Neural cell (in vitro differentiated cells): Measurements from ENCODE around the gene NSFL1C. TPM values are rescaled to one million over a fixed set of nuclear protein-coding genes. Genes with fewer than 3 reads are reported as not detected.

Experiments
- H2AFZ ChIP-seq: fragments of 200-600, 300-800 bp; sonication (generic), shearing (Covaris generic); 2 replicates; pipeline ENCODE4 v1.6.0; 2014; ENCODE audit warnings: low read depth, mild to moderate bottlenecking, antibody characterized with exemption, low read length, moderate library complexity
- H3F3A ChIP-seq: fragments of 200-600 bp; shearing (Covaris generic); 2 replicates; pipeline ENCODE4 v1.6.1; 2016; ENCODE audit warnings: mild to moderate bottlenecking, moderate library complexity, mixed read lengths, antibody characterized with exemption, low read length; ENCODE audit not compliant: insufficient read depth, poor library complexity, severe bottlenecking
- H3K27ac ChIP-seq: fragments of 200-600, 300-800 bp; sonication (generic), shearing (Covaris generic); 2 replicates; pipeline ENCODE4 v1.5.1; 2014; ENCODE audit warnings: mild to moderate bottlenecking, low read length, moderate library complexity
- H3K27me3 ChIP-seq: fragments of 300-800, 200-600 bp; sonication (generic), shearing (Covaris generic); 2 replicates; pipeline ENCODE4 v1.6.0; 2014; ENCODE audit warnings: mild to moderate bottlenecking, low read depth, low read length, moderate library complexity; ENCODE audit not compliant: insufficient read depth
- H3K36me3 ChIP-seq: fragments of 300-800, 200-600 bp; sonication (generic), shearing (Covaris generic); 2 replicates; pipeline ENCODE4 v1.5.1; 2014; ENCODE audit warnings: mild to moderate bottlenecking, antibody characterized with exemption, low read length, moderate library complexity; ENCODE audit not compliant: insufficient read depth
- H3K4me2 ChIP-seq: fragments of 300-800, 200-600 bp; sonication (generic), shearing (Covaris generic); 2 replicates; pipeline ENCODE4 v1.6.0; 2014; ENCODE audit warnings: mild to moderate bottlenecking, low read length
- H3K4me3 ChIP-seq: fragments of 300-800, 200-600 bp; sonication (generic), shearing (Covaris generic); 2 replicates; pipeline ENCODE4 v1.5.1; 2014; ENCODE audit warnings: mild to moderate bottlenecking, low read length, moderate library complexity
- H3K79me2 ChIP-seq: fragments of 200-600 bp; shearing (Covaris generic); replicated peaks from 2 replicates; pipeline ENCODE4 v1.6.0; 2014; ENCODE audit warnings: mild to moderate bottlenecking, low read length, moderate library complexity; ENCODE audit not compliant: insufficient read depth
- H3K9ac ChIP-seq: fragments of 300-800, 200-600 bp; sonication (generic), shearing (Covaris generic); 2 replicates; pipeline ENCODE4 v1.6.1; 2016; ENCODE audit warnings: mild to moderate bottlenecking, low read length, mixed read lengths
- H3K9me2 ChIP-seq: fragments of 200-600 bp; shearing (Covaris generic); 2 replicates; pipeline ENCODE4 v1.6.1; 2016; ENCODE audit warnings: mild to moderate bottlenecking, low read length, mixed read lengths; ENCODE audit not compliant: insufficient read depth
- H3K9me3 ChIP-seq: fragments of 200-600, 300-800 bp; sonication (generic), shearing (Covaris generic); 2 replicates; pipeline ENCODE4 v1.6.1; 2016; ENCODE audit warnings: mild to moderate bottlenecking, mixed run types, low read length, moderate library complexity, mixed read lengths
- H4K20me1 ChIP-seq: fragments of 200-600 bp; shearing (Covaris generic); 2 replicates; pipeline ENCODE4 v1.6.1; 2016; ENCODE audit warnings: mild to moderate bottlenecking, mixed run types; ENCODE audit not compliant: insufficient read depth
- EP300 ChIP-seq: fragments of 450-650 bp; conservative IDR thresholded peaks from 2 replicates; pipeline ENCODE4 v1.6.1; 2014; ENCODE audit warnings: antibody characterized with exemption, mild to moderate bottlenecking, moderate library complexity; ENCODE audit not compliant: poor library complexity, severe bottlenecking
- EZH2 ChIP-seq: fragments of 200-600, 300-800 bp; shearing (Covaris generic), sonication (generic); IDR thresholded peaks from 2 replicates; pipeline ENCODE4 v1.6.1; 2014; ENCODE audit warnings: antibody characterized with exemption, low read length, borderline replicate concordance, mild to moderate bottlenecking; ENCODE audit not compliant: insufficient read depth, poor library complexity, severe bottlenecking
- MXI1 ChIP-seq: fragments of 450-650 bp; conservative IDR thresholded peaks from 2 replicates; pipeline ENCODE4 v1.6.1; 2014; ENCODE audit warnings: antibody characterized with exemption, mild to moderate bottlenecking; ENCODE audit not compliant: poor library complexity, severe bottlenecking
- POLR2AphosphoS5 ChIP-seq: IDR thresholded peaks from 2 replicates; pipeline ENCODE4 v1.6.1; 2012
- RAD21 ChIP-seq: fragments of 450-650 bp; conservative IDR thresholded peaks from 2 replicates; pipeline ENCODE4 v1.6.1; 2014; ENCODE audit warnings: antibody characterized with exemption, mild to moderate bottlenecking, moderate library complexity
- SMC3 ChIP-seq: fragments of 450-650 bp; conservative IDR thresholded peaks from 2 replicates; pipeline ENCODE4 v1.6.1; 2014; ENCODE audit warnings: antibody characterized with exemption, mild to moderate bottlenecking, moderate library complexity; ENCODE audit not compliant: poor library complexity
- TAF1 ChIP-seq: IDR thresholded peaks from 2 replicates; pipeline ENCODE4 v1.6.1; 2012; ENCODE audit warnings: low read depth
- polyA plus RNA-seq: library from polyadenylated mRNA; depleted of rRNA; stranded (reverse); fragments of >200 nt; gene quantifications from 2 replicates; pipeline ENCODE4 v1.2.3, GENCODE V29; 2014
- TF ChIP-seq, protein P1 (sequence below): fragments of 450-650 bp; IDR thresholded peaks from 2 replicates; pipeline ENCODE4 v1.5.1; 2014; ENCODE audit warnings: antibody characterized with exemption, mild to moderate bottlenecking, moderate library complexity; ENCODE audit not compliant: poor library complexity, severe bottlenecking
- TF ChIP-seq, protein P2 (sequence below): IDR thresholded peaks from 2 replicates; pipeline ENCODE4 v1.6.1; 2012; ENCODE audit warnings: borderline replicate concordance

NSFL1C gene
- polyA plus RNA-seq, 1 donor from 2014 or later: 48.7 TPM

DNA sequence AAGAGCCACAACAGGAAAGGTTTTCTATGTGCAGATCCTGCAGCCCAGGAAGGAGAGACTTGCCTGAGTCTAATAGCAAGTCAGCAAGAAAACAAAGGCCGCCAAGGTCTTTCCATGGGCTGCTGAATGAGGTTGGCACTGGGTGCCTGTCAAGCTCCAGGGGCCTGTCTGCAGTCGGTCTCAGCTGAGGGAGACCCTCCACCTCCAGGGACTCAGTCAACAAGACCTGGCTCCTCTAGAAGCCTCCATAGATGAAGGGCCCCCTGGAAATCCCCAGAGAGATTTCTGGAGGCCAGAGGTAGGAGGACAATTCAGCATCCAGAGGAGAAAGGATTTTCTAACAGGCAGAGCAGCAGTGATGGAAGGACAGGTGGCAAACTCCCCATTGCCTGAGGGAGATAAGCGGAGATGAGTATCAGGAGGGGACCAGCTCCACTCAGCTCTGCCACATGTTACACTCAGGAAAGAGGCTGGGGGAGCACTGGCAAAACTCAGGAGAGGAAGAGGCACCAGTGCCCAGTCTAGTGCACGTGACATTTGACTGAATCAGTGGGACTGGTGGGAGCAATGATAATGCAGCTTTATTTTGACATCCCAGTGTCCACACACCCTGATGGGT lies 40.3 kb downstream of the NSFL1C start:
- Histone ChIP-seq H3K9ac (no peak overlapping the region), H3K4me2 (no peak overlapping the region), H3K4me3 (no peak overlapping the region), H3K36me3 (no peaks in the 10 kb centered on the region), H4K20me1 (no peaks in the 10 kb centered on the region), H3K9me3 (no peaks in the 10 kb centered on the region), H3K9me2 (no peaks in the 10 kb centered on the region), H3K27ac (no peak overlapping the region), H3K27me3 (no peaks in the 10 kb centered on the region), H3F3A (no peaks in the 10 kb centered on the region), H3K79me2 (no peaks in the 10 kb centered on the region), H2AFZ (no peak overlapping the region)
- TF ChIP-seq POLR2AphosphoS5 (no peak), SMC3 (no peak), MXI1 (no peak), EP300 (no peak), EZH2 (no peak), TAF1 (no peak), RAD21 (no peak)
- TF ChIP-seq, protein P1, sequence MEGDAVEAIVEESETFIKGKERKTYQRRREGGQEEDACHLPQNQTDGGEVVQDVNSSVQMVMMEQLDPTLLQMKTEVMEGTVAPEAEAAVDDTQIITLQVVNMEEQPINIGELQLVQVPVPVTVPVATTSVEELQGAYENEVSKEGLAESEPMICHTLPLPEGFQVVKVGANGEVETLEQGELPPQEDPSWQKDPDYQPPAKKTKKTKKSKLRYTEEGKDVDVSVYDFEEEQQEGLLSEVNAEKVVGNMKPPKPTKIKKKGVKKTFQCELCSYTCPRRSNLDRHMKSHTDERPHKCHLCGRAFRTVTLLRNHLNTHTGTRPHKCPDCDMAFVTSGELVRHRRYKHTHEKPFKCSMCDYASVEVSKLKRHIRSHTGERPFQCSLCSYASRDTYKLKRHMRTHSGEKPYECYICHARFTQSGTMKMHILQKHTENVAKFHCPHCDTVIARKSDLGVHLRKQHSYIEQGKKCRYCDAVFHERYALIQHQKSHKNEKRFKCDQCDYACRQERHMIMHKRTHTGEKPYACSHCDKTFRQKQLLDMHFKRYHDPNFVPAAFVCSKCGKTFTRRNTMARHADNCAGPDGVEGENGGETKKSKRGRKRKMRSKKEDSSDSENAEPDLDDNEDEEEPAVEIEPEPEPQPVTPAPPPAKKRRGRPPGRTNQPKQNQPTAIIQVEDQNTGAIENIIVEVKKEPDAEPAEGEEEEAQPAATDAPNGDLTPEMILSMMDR: no peak
- TF ChIP-seq, protein P2, sequence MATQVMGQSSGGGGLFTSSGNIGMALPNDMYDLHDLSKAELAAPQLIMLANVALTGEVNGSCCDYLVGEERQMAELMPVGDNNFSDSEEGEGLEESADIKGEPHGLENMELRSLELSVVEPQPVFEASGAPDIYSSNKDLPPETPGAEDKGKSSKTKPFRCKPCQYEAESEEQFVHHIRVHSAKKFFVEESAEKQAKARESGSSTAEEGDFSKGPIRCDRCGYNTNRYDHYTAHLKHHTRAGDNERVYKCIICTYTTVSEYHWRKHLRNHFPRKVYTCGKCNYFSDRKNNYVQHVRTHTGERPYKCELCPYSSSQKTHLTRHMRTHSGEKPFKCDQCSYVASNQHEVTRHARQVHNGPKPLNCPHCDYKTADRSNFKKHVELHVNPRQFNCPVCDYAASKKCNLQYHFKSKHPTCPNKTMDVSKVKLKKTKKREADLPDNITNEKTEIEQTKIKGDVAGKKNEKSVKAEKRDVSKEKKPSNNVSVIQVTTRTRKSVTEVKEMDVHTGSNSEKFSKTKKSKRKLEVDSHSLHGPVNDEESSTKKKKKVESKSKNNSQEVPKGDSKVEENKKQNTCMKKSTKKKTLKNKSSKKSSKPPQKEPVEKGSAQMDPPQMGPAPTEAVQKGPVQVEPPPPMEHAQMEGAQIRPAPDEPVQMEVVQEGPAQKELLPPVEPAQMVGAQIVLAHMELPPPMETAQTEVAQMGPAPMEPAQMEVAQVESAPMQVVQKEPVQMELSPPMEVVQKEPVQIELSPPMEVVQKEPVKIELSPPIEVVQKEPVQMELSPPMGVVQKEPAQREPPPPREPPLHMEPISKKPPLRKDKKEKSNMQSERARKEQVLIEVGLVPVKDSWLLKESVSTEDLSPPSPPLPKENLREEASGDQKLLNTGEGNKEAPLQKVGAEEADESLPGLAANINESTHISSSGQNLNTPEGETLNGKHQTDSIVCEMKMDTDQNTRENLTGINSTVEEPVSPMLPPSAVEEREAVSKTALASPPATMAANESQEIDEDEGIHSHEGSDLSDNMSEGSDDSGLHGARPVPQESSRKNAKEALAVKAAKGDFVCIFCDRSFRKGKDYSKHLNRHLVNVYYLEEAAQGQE: no peak

DNA sequence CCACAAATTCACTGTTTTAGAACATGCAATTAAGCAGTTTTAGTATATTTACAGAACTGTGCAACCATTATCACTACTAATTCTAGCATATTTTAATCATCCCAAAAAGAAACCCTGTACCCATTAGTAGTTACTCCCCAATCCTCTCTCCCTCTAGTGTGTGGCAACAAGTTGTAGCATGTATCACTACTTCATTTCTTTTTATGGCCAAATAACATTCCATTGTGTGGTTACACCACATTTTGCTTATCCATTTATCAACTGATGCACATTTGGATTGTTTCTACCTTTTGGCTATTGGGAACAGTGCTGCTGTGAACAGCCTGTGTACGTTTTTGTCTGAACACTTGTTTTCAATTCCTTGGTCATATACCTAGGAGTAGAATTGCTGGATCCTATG lies 42.3 kb downstream of the NSFL1C start:
- Histone ChIP-seq H3K9me3 (no peaks in the 10 kb centered on the region), H2AFZ (no peak overlapping the region), H4K20me1 (no peaks in the 10 kb centered on the region), H3K27me3 (no peaks in the 10 kb centered on the region), H3F3A (no peaks in the 10 kb centered on the region), H3K9me2 (no peaks in the 10 kb centered on the region), H3K4me3 (no peak overlapping the region), H3K27ac (no peak overlapping the region), H3K4me2 (no peak overlapping the region), H3K9ac (no peak overlapping the region), H3K36me3 (no peaks in the 10 kb centered on the region), H3K79me2 (no peaks in the 10 kb centered on the region)
- TF ChIP-seq POLR2AphosphoS5 (no peak), RAD21 (no peak), EP300 (no peak), SMC3 (no peak), EZH2 (no peak)
- TF ChIP-seq, protein P2: no peak
- TF ChIP-seq, protein P1: no peak
